H1 (cell line): ENCODE data around the gene ABCC11.

Experiments used
- GABPA ChIP-seq: IDR thresholded peaks from 2 replicates; pipeline ENCODE4 v1.6.1; 2011; ENCODE audit warnings: mild to moderate bottlenecking, low read length, moderate library complexity, borderline replicate concordance; ENCODE audit not compliant: insufficient read depth
- HDAC6 ChIP-seq: IDR thresholded peaks from one replicate; pipeline ENCODE4 v1.7.1; 2012; ENCODE audit warnings: low read depth, mild to moderate bottlenecking, inconsistent platforms, low read length, moderate library complexity
- NRF1 ChIP-seq: IDR thresholded peaks from 2 replicates; pipeline ENCODE4 v1.6.1; 2011; ENCODE audit warnings: mild to moderate bottlenecking, low read depth, low read length, improper control_type of control experiment
- RAD21 ChIP-seq, 2 experiments: IDR thresholded peaks in 1 of 2; conservative IDR thresholded peaks in 1 of 2; 2 replicates each; pipeline ENCODE4 v1.6.1; 2011; ENCODE audit warnings: low read depth in 2 of 2, low read length in 2 of 2, improper control_type of control experiment in 1 of 2, inconsistent platforms in 1 of 2, mild to moderate bottlenecking in 1 of 2, moderate library complexity in 1 of 2
- TAF1 ChIP-seq: IDR thresholded peaks from 2 replicates; pipeline ENCODE4 v1.6.1; 2011; ENCODE audit warnings: mild to moderate bottlenecking, low read depth, low read length

- TF ChIP-seq NRF1 (no peak), RAD21 (IDR thresholded peaks at IDR 0.05 in 1 of 2, conservative IDR thresholded peaks at IDR 0.05 in 1 of 2; ENCODE audit: low read depth in 2 of 2, low read length in 2 of 2) (no peak), TAF1 (no peak), HDAC6 (no peak), GABPA (no peak)
These were observed 114.6 kb downstream of the ABCC11 start for GRCh38 chr16:48132696-48133095.
